ENCODE measurements around the gene PCDH9. TPM values are rescaled to one million over a fixed set of nuclear protein-coding genes. Genes with fewer than 3 reads are reported as not detected.

PCDH9 gene
- total RNA-seq, 1 donor from 2014 or later = 1.7 TPM

DNA sequence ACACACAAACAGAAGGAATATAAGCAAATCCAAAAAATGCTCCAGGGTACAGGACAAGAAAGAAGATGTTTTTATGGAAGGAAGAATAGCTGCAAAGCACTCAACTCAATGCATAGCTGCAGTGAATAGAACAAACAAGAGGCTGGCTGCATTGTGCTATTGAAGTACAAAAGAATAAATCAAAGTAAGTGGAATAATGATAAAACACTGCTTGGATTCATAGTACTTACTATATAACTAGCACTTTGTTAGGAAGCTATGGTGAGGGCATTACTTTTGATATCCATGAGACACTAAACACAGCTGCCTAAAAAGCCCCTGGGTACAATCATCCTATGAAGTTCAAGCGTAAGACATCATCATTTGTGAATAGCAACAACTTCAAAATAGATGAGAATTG lies 350.1 kb downstream of the PCDH9 start:
- H3K9me3 Mint-ChIP-seq (ENCODE audit: low read depth) = peaks cover 4% of the 10 kb centered on the region
- H3K36me3 Mint-ChIP-seq (ENCODE audit: insufficient read depth) = no peaks in the 10 kb centered on the region
- no peak overlapping the region for H3K4me3 Mint-ChIP-seq (ENCODE audit: low read depth)
- H3K4me1 Mint-ChIP-seq (ENCODE audit: low read depth) = no peaks in the 10 kb centered on the region
- no peak overlapping the region for H3K27ac Mint-ChIP-seq
- H3K27me3 Mint-ChIP-seq = no peaks in the 10 kb centered on the region
- DNase-seq (ENCODE audit: low spot score, unreplicated experiment) = no peak
- TF ChIP-seq, protein P1, sequence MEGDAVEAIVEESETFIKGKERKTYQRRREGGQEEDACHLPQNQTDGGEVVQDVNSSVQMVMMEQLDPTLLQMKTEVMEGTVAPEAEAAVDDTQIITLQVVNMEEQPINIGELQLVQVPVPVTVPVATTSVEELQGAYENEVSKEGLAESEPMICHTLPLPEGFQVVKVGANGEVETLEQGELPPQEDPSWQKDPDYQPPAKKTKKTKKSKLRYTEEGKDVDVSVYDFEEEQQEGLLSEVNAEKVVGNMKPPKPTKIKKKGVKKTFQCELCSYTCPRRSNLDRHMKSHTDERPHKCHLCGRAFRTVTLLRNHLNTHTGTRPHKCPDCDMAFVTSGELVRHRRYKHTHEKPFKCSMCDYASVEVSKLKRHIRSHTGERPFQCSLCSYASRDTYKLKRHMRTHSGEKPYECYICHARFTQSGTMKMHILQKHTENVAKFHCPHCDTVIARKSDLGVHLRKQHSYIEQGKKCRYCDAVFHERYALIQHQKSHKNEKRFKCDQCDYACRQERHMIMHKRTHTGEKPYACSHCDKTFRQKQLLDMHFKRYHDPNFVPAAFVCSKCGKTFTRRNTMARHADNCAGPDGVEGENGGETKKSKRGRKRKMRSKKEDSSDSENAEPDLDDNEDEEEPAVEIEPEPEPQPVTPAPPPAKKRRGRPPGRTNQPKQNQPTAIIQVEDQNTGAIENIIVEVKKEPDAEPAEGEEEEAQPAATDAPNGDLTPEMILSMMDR (IDR thresholded peaks at IDR 0.05; ENCODE audit: unreplicated experiment) = no peak

DNA sequence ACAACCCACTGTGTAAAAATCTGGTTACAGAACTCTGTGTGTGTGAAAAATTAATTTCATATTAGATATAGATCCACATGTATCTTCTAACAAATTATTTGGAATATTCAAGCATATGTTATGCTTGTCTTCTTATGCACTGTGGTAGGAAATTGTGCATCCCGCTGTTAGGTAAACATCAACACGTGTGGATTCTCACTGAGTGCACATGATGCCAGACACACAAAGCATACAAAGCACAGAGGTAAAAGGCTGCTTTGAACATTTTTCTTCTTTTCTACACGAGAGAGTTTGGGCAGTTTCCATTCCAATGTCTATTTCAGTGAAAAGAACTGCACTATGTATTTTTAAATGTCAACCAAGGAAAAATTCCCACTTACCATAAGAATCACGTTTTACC lies 354.9 kb downstream of the PCDH9 start:
- Mint-ChIP-seq H3K36me3 (ENCODE audit: insufficient read depth) (no peaks in the 10 kb centered on the region), H3K4me1 (ENCODE audit: low read depth) (no peaks in the 10 kb centered on the region), H3K4me3 (ENCODE audit: low read depth) (no peak overlapping the region), H3K27me3 (no peaks in the 10 kb centered on the region), H3K27ac (no peak overlapping the region), H3K9me3 (ENCODE audit: low read depth) (no peaks in the 10 kb centered on the region)
- no peak for DNase-seq (ENCODE audit: low spot score, unreplicated experiment)
- TF ChIP-seq, protein P1 (IDR thresholded peaks at IDR 0.05; ENCODE audit: unreplicated experiment) = no peak

DNA sequence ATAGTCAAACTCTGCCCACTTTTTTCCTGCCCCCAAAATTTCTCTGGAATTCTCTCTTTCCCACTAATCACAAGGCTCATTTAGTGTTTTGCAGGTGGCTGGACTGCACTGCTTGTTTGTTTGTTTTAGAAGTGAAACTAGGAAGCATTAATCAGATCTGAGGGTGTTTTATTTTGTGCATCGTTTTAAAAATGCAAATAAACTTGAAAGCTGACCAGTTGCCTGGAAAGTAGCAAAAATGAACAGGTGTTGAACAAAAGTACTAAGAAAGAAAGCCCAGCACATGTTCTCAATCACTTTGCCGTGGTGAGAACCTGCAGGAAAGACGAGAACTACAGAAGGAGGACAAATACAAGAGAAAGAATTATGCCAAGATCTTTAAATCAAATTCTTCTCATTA lies 365.5 kb downstream of the PCDH9 start:
- peaks cover 1% of the 10 kb centered on the region for H3K4me1 Mint-ChIP-seq (ENCODE audit: low read depth)
- no peak overlapping the region for H3K27ac Mint-ChIP-seq
- H3K27me3 Mint-ChIP-seq = no peaks in the 10 kb centered on the region

DNA sequence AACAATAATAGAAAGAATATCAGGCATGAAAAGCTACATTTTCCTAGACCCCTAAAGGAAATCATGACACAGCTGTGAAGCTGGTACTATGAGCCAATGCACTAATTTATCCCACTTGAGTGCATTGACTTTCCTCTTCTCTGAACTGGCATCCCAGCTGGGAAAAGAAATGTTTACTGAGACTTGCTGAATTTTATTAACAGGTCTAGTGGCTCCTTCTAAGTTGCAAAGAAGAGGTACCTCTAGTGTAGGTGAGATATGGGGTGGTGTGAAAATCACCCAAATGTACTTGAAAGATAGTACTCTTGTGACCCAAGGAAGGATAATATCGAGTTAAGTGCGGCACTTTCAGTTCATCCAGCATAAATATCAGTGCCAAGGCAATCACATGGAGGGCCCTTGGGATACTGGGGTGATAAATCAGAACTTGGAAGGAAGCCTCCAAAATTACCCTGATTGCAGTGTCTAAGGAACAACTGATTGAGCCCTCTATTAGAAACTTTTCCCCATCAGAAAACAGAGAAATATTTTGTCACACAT lies 369.2 kb downstream of the PCDH9 start:
- Mint-ChIP-seq H3K4me1 (ENCODE audit: low read depth) (peaks cover 1% of the 10 kb centered on the region), H3K4me3 (ENCODE audit: low read depth) (no peak overlapping the region), H3K9me3 (ENCODE audit: low read depth) (peaks cover 3% of the 10 kb centered on the region), H3K27me3 (no peaks in the 10 kb centered on the region), H3K36me3 (ENCODE audit: insufficient read depth) (no peaks in the 10 kb centered on the region), H3K27ac (no peak overlapping the region)
- no peak for DNase-seq (ENCODE audit: low spot score, unreplicated experiment)
- TF ChIP-seq, protein P1 (IDR thresholded peaks at IDR 0.05; ENCODE audit: unreplicated experiment) = no peak

More for the DNA sequence above, 365.5 kb downstream of the PCDH9 start:
- no peak for DNase-seq (ENCODE audit: low spot score, unreplicated experiment)
- TF ChIP-seq, protein P1 (IDR thresholded peaks at IDR 0.05; ENCODE audit: unreplicated experiment) = no peak
- Mint-ChIP-seq H3K36me3 (ENCODE audit: insufficient read depth) (no peaks in the 10 kb centered on the region), H3K9me3 (ENCODE audit: low read depth) (peaks cover 3% of the 10 kb centered on the region), H3K4me3 (ENCODE audit: low read depth) (no peak overlapping the region)

DNA sequence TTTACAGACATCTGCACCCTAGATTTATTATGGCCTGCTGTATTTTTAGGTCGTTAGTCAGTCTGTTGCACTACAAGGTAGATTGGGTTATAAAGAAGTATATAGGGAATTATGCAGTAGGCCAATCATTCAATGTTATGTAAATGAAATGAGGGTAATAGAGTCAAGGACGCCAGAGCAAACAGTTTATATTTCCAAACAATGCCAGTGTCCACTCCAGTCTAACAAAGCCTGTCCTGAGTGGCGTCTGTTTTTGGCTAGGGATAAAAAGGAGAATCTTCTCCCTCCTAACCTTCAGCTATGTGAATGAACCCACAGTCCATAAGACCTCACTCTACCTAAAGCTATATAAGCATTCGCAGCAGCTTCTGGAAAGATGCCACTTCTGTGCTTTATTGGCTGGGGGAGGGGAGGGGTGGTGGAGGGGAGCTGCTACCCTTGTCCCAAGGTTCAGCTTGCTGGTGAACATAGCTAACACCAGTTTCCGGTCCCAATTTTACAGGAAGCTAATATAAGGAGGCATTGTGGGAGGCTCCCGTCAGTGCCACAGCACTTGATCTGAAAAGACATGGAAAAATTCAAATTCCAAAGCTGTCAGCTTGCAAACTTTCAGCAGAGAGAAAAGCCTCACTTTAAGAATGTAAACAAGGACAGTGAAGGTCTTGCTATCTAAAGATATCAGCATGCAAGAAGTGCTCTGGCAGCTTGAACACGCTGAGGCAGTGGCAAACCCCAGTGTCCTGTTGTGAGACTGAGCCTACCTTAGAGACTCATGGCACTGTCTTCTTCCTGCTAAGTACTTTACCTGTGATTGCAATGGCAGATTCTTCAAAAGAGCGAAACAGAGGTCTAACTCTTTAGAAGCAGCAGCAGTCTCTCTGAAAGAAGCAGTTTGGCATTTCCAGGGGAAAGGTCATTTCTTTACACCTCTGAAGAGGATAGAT lies 369.9 kb downstream of the PCDH9 start:
- TF ChIP-seq, protein P1 (IDR thresholded peaks at IDR 0.05; ENCODE audit: unreplicated experiment) = no peak
- DNase-seq (ENCODE audit: low spot score, unreplicated experiment) = no peak
- H3K4me1 Mint-ChIP-seq (ENCODE audit: low read depth) = peaks cover 1% of the 10 kb centered on the region
- no peaks in the 10 kb centered on the region for H3K36me3 Mint-ChIP-seq (ENCODE audit: insufficient read depth)
- H3K9me3 Mint-ChIP-seq (ENCODE audit: low read depth) = no peaks in the 10 kb centered on the region
- H3K27me3 Mint-ChIP-seq = no peaks in the 10 kb centered on the region
- H3K4me3 Mint-ChIP-seq (ENCODE audit: low read depth) = no peak overlapping the region
- no peak overlapping the region for H3K27ac Mint-ChIP-seq
